Endothelial cell of umbilical vein (primary cell): ENCODE measurements around the gene CIB2. TPM values are rescaled to one million over a fixed set of nuclear protein-coding genes. Genes with fewer than 3 reads are reported as not detected.

Experiments used
- BruUV-seq: library from RNA; stranded (reverse); fragments of 400-500 nt; replicated peaks from 2 replicates; lab custom pipeline; 2021; lab: Mats Ljungman, UMichigan
- CTCF ChIA-PET: fragments of 300-600, 350-600 bp; sonication (Branson Sonifier 250); formaldehyde crosslinking; loops from one replicate; lab custom pipeline; 2021; ENCODE audit warnings: antibody characterized with exemption, inconsistent platforms; lab: Charles Lee
- POLR2A ChIA-PET: fragments of 300-600, 350-600 bp; sonication (Branson Sonifier 250); formaldehyde crosslinking; loops from one replicate; lab custom pipeline; 2021; ENCODE audit warnings: antibody characterized with exemption, inconsistent platforms; lab: Charles Lee
- DNase-seq: peaks from one replicate; pipeline ENCODE4 v3.0.0-alpha.2; 2011; ENCODE audit warnings: low read depth, low spot score
- FAIRE-seq: peaks from 2 replicates; lab custom pipeline; 2011; peaks lifted over from hg19 to GRCh38; lab: Jason Lieb, UNC
- H2AFZ ChIP-seq: 2 replicates; pipeline ENCODE4 v1.6.0; 2012; ENCODE audit warnings: low read depth, low read length, control low read depth, inconsistent platforms
- H3K27ac ChIP-seq: 2 replicates; pipeline ENCODE4 v1.5.1; 2011; ENCODE audit warnings: low read depth, mild to moderate bottlenecking, control low read depth, low read length, moderate library complexity; ENCODE audit not compliant: insufficient read depth
- H3K27me3 ChIP-seq, 2 experiments: 2 replicates each; pipeline versions ENCODE4 v1.6.0 to v1.6.1; 2011; ENCODE audit warnings: low read length in 2 of 2, mixed read lengths in 1 of 2; ENCODE audit not compliant: control insufficient read depth in 2 of 2, insufficient read depth in 2 of 2
- H3K36me3 ChIP-seq, 2 experiments: 2 replicates in 1 of 2; 3 replicates in 1 of 2; pipeline ENCODE4 v1.5.1; 2011; ENCODE audit warnings: low read length in 2 of 2, mild to moderate bottlenecking in 1 of 2, moderate library complexity in 1 of 2; ENCODE audit not compliant: control insufficient read depth in 2 of 2, insufficient read depth in 2 of 2; ENCODE audit errors: extremely low read depth in 1 of 2
- H3K4me1 ChIP-seq: 3 replicates; pipeline ENCODE4 v1.5.1; 2011; ENCODE audit warnings: mild to moderate bottlenecking, low read length; ENCODE audit not compliant: control insufficient read depth, insufficient read depth; ENCODE audit errors: extremely low read depth
- H3K4me2 ChIP-seq: 2 replicates; pipeline ENCODE4 v1.6.1; 2011; ENCODE audit warnings: low read length, control low read depth, mixed read lengths; ENCODE audit not compliant: insufficient read depth
- H3K4me3 ChIP-seq, 3 experiments: fragments of 200-600 bp in 1 of 3; sonication (generic), shearing (Covaris generic) in 1 of 3; replicated peaks in 1 of 3; 2 replicates each; pipeline ENCODE4 v1.5.1; 2011 to 2016; ENCODE audit warnings: control low read depth in 3 of 3, low read length in 3 of 3, mild to moderate bottlenecking in 2 of 3, inconsistent platforms in 1 of 3, low read depth in 1 of 3, moderate library complexity in 1 of 3; ENCODE audit not compliant: insufficient read depth in 1 of 3
- H3K79me2 ChIP-seq: 2 replicates; pipeline ENCODE4 v1.6.0; 2012; ENCODE audit warnings: low read length, inconsistent platforms; ENCODE audit not compliant: control insufficient read depth, insufficient read depth
- H3K9ac ChIP-seq: replicated peaks from 2 replicates; pipeline ENCODE3; 2011; ENCODE audit warnings: low read length, control low read depth; ENCODE audit not compliant: insufficient read depth; ENCODE audit errors: extremely low read depth
- H3K9me1 ChIP-seq: replicated peaks from 3 replicates; pipeline ENCODE4 v1.6.0; 2011; ENCODE audit warnings: mild to moderate bottlenecking, low read length; ENCODE audit not compliant: control insufficient read depth, insufficient read depth; ENCODE audit errors: extremely low read depth
- H3K9me3 ChIP-seq: replicated peaks from 2 replicates; pipeline ENCODE4 v1.5.1; 2012; ENCODE audit warnings: low read length, inconsistent platforms; ENCODE audit not compliant: control insufficient read depth, insufficient read depth
- H4K20me1 ChIP-seq: replicated peaks from 2 replicates; pipeline ENCODE3; 2011; ENCODE audit warnings: mild to moderate bottlenecking, low read length; ENCODE audit not compliant: control insufficient read depth, insufficient read depth; ENCODE audit errors: extremely low read depth
- CTCF ChIP-seq, 2 donors: IDR thresholded peaks; 1 replicate in 1 of 2; 2 replicates in 1 of 2; pipeline ENCODE4 v1.5.1; 2011; ENCODE audit warnings: low read length in 2 of 2, mild to moderate bottlenecking in 2 of 2, moderate library complexity in 2 of 2, control low read depth in 1 of 2, inconsistent platforms in 1 of 2, low read depth in 1 of 2; ENCODE audit not compliant: insufficient read depth in 1 of 2; ENCODE audit errors: extremely low read depth in 1 of 2
- EZH2 ChIP-seq: IDR thresholded peaks from 2 replicates; pipeline ENCODE4 v1.6.1; 2012; ENCODE audit warnings: borderline replicate concordance, low read depth, mild to moderate bottlenecking, moderate library complexity, low read length, inconsistent platforms; ENCODE audit not compliant: severe bottlenecking
- FOS ChIP-seq: IDR thresholded peaks from 2 replicates; pipeline ENCODE4 v1.6.1; 2011; ENCODE audit warnings: mild to moderate bottlenecking, low read length, moderate library complexity, borderline replicate concordance; ENCODE audit not compliant: insufficient read depth
- MAX ChIP-seq: IDR thresholded peaks from 2 replicates; pipeline ENCODE4 v1.6.1; 2011; ENCODE audit not compliant: insufficient read depth, insufficient read length
- MYC ChIP-seq: IDR thresholded peaks from one replicate; pipeline ENCODE4 v1.6.1; 2011; ENCODE audit warnings: mild to moderate bottlenecking, low read depth, low read length
- POLR2A ChIP-seq: IDR thresholded peaks from 2 replicates; pipeline ENCODE4 v1.6.1; 2012; ENCODE audit warnings: low read depth, mild to moderate bottlenecking, control low read depth, low read length
- dilution Hi-C: fragments of 300-500 bp; cut with MboI; formaldehyde crosslinking; loops from one replicate; pipeline ENCODE4 v1.15.0; 2019; ENCODE audit warnings: low sequenced_read_pairs; ENCODE audit not compliant: extremely low pct_ligation_motif_present
- intact Hi-C: fragments of 100-400 bp; cut with micrococcal nuclease; formaldehyde crosslinking; loops from one replicate; pipeline ENCODE4 v1.10.0; 2022
- polyA plus RNA-seq, 4 experiments: library from polyadenylated mRNA; depleted of rRNA in 3 of 4; stranded (reverse) in 3 of 4; unstranded in 1 of 4; fragments of >200 nt; gene quantifications; 2 replicates each; pipeline versions ENCODE4 v1.2.1 to v1.2.3, GENCODE V29; 2011 to 2012; ENCODE audit warnings: missing spikeins in 1 of 4
- total RNA-seq: library from RNA; stranded (reverse); gene quantifications from 2 replicates; pipeline ENCODE4 v1.2.3, GENCODE V29; 2021

Gene CIB2
- total and polyA plus RNA-seq, 2 donors (not counting 3 experiments of a cell fraction or from before 2014, with no cell fraction given) = 4.0 to 7.7 TPM

GRCh38 chr15:78108300-78109084 lies 22.8 kb downstream of the CIB2 start:
- Histone ChIP-seq H2AFZ (no peak overlapping the region), H3K27me3 (no peaks in the 10 kb centered on the region), H3K9me1 (no peaks in the 10 kb centered on the region), H3K9me3 (no peaks in the 10 kb centered on the region), H3K27ac (no peak overlapping the region), H3K4me1 (peaks cover 16% of the 10 kb centered on the region), H3K4me3 (no peak overlapping the region), H3K36me3 (no peaks in the 10 kb centered on the region), H4K20me1 (no peaks in the 10 kb centered on the region), H3K4me2 (no peak overlapping the region), H3K79me2 (no peaks in the 10 kb centered on the region), H3K9ac (no peak overlapping the region)
- dilution Hi-C loops (no loop called here), intact Hi-C loops (loop anchor here (1.0 to 2.0 kb wide), 6 partner anchors 32 to 198 kb away; partner anchors contain the start of gene TBC1D2B)
- peak; percentile 82 for DNase-seq
- ChIA-PET CTCF (interaction anchor here (0.6 to 11.2 kb wide), 62 partner anchors 9 to 432 kb away, joined by 3 to 273 read pairs (median 6); partner anchors contain the start of genes ACSBG1, CIB2, IDH3A and PSMA4), POLR2A (interaction anchor here (1.1 kb wide), 1 partner anchor 103 kb away, joined by 3 read pairs; no protein-coding TSS in a partner anchor)
- TF ChIP-seq POLR2A (no peak), MYC (no peak), CTCF (IDR thresholded peaks at IDR 0.05; ENCODE audit: extremely low read depth in 1 of 2, insufficient read depth in 1 of 2, low read depth in 1 of 2, low read length in 2 of 2) (peak; percentile 94 to 96), EZH2 (no peak), FOS (no peak), MAX (peak; percentile 28)
- FAIRE-seq = peak; percentile 89
- BruUV-seq = no TSS peak
